NCI-H2196 (cell line): Measurements from ENCODE around the gene MRPL58.

Source experiments
- DNase-seq: peaks from one replicate; lab custom pipeline; 2025; ENCODE audit not compliant: unreplicated experiment; lab: John Stamatoyannopoulos, UW

MRPL58 gene

DNA sequence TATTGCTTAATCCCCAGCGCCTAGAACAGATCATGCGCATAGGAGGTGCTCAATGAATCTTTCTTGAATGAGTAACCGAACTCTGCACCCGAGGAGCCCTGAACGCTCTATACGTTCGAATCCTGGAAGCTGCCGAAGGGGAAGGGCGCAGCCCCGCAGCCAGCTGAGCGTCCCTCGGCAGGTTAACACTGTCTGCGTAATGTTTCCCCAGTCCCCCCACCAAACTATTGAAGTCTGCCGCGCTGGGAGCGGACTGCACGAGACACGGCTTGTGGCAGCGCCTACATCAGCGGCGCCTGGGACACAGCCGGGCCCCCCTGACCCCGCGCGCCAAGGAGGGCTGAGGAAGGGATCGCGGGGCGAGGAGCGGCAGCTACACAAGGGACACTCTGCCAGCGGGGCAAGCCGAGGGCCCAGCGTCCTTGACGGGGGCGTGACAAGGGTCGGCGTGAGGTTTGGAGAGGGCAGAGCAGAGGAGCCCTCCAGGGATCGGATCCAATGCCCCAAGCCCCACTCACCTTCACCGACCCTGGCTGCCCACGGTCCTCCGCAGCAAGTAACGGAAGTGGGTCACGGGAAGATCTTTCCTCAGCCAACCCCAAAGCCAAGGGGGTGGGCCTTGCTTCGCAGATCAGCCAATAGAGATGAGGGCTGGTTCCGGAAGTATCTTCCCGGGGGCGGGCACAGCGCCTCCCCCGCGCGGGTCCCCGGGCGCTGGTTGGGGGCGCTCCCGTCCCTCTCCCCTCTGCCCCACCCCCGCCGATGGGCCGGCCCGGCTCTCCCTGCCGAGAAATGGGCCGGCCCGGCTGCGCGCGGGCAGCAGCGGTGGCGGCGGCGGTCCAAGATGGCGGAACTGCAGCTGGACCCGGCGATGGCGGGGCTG is 34.2 kb downstream of the MRPL58 start, which contains the start of the genes ATP5PD and KCTD2:
ATP5PD (minus strand) TSS at position 563 of the 883 bp plus-strand sequence. CDS start 4,319 bp downstream, outside the sequence.
KCTD2 (plus strand) TSS at position 819 of the 883 bp plus-strand sequence; CDS start at position 845, 26 bp downstream.
- peak; percentile 95 for DNase-seq

DNA sequence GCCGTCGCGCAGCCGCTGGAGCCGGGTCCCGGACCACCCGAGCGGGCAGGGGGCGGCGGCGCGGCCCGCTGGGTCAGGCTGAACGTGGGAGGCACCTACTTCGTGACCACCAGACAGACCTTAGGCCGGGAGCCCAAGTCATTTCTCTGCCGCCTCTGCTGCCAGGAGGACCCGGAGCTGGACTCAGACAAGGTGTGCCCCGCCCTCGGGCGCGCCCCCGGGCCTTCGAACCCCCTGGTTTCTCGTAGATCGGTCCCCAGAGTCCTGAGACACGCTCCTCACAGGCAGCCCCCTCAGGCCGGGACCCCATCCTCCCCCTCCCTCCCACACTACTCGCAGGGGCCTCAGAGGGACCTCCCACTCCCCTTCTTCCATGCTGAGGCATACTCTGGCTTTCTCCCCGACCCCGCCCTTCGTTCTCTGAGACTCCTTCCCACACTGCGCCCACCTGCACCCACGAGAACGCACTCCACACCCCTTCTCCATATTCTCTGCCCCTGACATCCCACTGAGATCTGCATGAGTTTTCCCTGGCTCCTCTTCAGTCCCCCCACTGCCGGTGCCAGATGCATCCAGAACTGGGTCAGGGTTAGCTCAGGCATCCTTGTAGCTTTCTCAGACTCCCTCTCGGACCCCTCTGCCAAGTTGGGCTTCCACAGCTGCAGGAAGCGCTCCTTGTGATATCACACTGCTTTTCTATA is 35.1 kb downstream of the MRPL58 start:
- DNase-seq = no peak

GRCh38 chr17:75048249-75048878 is 35.9 kb downstream of the MRPL58 start:
- DNase-seq = no peak

GRCh38 chr17:75049057-75049456 is 36.6 kb downstream of the MRPL58 start:
- DNase-seq = no peak

GRCh38 chr17:75049706-75050105 is 37.2 kb downstream of the MRPL58 start:
- DNase-seq = no peak

GRCh38 chr17:75051941-75052340 is 39.5 kb downstream of the MRPL58 start:
- no peak for DNase-seq

DNA sequence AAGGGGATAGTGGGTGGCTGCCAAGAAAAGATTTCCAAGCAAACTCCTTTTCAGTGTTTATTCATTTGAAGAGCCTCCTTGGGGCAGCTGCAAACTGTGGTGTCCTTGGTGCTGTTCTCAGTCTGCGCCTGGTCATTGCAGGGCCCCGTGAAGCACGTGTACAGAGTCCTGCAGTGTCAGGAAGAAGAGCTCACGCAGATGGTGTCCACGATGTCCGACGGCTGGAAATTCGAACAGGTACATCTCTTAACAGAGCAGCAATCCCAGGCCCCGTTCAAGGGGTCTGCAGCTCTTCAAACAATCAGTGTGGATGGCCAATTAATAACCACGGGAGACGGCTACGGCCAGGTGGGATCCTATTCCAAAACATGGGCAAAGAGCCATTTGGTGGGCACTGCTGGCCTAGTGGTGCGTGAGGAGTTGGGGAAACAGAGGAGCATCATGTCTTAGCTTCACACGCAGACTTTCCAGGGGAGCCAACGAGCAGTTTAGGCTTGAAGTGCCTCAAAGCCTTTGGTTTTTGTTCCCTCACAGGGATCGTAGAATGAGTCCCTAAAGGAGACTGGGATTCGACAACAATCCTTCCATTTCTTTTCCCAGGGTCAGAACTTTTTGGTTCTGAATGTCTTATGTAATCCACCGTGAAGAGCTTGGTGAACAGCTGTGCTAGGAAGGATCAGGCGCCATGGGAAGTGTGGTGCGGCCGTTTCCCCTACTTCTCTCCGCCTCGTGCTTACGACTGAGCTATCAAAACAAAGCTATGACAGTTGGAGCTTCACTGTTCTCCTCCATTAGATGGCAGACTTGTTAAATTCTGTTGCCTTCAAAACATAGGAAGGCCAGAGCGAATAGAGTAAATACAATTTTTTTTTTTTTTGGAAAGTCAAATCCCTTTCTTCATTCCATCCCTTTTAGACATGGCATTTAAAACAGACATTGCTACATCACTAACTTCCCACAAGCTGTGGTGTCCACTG is 47.2 kb downstream of the MRPL58 start:
- DNase-seq = peak; percentile 32

DNA sequence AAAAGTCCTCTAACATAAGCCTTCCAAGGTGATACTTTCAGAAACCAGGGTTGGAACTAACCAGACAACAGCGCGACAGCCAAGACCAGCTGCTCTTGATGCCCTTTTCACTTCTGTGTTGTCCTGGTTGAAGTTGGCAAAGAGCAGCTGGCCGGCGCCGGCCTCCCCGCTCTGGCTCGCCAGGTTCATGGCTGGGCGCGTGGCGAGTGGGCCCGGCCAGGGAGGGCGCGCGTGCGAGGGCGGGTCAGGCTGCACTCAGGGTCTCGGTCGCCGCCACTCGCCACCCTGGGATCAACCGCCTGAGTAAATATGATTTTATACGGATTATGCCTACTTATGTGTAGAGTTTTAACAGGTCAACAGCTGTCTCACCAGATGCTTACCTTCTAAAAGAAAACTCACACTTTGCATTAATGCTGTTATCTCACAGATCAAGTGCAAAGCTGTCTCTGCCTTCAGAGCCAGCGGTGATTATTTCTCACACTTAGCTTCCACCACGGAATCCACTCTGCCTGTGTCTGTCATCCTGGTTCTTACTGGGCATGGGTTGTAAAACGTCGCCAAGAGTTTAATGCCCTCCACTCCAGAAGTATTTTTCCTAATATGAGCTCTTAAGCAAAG is 48.1 kb downstream of the MRPL58 start:
- DNase-seq = no peak

DNA sequence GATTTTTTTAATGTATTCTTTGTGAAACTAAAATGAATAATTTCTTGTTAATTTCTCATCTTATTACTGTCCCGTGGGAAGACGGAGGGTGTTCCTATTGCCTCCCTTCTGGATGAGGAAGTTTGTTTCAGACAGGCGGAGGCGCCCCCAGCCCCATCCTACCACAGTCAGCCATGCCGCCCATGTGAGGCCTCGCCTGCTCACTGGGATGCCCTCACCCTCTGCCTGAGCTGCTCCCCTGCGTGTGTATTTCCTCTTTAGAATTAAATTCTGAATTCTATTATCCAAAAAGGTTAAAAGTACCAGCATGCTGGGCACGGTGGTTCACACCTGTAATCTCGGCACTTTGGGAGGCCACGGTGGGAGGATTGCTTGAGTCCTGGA is 48.6 kb downstream of the MRPL58 start:
- no peak for DNase-seq

DNA sequence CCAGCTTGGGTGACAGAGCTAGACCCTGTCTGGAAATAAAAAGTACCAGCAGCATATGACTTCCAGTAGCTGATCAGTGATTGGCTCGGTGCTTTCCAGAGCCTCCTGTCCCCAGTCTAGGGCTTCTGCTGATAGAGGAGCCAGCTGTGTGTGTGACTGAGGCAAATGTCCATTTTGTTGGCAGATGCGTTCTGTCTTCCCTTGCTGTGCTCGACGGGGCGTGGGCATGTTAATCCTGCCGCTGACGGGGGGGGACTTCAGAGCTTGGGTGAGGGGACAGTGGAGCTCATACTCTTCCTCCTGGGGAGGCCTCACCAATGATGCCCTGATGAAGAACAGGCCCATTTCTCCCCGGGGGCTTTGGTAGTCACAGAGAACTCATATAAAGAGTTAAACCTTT is 49.1 kb downstream of the MRPL58 start:
- no peak for DNase-seq

GRCh38 chr17:75063201-75063600 is 50.7 kb downstream of the MRPL58 start:
- DNase-seq = no peak

GRCh38 chr17:75063626-75064025 is 51.2 kb downstream of the MRPL58 start:
- DNase-seq = no peak

DNA sequence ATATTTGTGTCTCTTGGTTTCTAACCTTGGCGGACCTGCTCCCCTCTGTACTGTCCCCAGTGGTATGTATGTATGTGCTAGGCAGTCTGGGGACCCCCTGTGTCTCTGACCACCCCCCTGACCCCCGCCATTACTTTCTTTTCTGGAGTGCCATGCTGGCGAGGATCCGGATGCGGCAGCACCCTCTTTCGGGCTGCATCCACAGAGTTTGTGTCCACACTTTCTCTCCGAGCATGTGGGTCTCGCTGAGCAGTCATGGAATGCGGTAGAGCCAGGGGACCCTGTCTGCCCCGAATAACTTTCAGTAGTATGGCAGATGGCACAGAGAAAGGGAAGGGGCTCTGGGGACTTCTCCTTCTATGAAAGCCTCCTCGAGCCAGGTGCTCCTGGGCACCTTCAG is 51.6 kb downstream of the MRPL58 start:
- DNase-seq = no peak

GRCh38 chr17:75064460-75064859 is 52.0 kb downstream of the MRPL58 start:
- DNase-seq = no peak

DNA sequence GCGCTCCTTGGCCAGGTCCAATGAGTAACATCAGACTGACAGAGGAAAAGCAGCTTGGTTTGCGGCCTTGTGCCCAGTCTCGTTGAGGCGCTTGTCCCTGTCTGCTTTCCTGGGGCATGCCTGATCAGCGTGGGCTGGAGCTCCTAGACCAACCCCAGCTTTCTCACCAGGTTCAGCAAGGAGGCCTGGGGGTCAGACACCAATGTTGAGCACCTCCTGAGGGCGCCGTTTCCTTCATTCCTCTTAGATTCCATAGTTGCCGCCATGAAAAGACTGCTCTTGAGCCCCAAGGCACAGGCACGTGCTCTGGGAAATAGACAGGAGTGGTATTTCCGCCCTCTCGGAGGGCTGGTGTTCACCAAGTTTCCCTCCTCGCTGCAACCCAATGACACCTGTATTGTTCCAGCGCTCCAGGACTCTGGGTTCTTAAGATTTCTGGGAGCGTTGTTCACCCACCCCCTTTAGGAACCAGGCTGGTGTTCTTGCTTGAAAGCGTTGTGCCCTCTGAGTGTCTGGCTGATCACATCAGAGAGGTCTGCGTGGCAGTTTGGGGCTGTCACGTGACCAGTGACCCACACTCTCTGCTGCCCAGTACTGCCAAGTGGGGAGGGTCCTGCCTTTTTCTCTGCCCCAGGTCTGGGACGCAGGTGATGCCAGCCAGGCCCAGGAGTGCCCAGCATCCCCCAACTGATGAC is 52.5 kb downstream of the MRPL58 start:
- DNase-seq = no peak

DNA sequence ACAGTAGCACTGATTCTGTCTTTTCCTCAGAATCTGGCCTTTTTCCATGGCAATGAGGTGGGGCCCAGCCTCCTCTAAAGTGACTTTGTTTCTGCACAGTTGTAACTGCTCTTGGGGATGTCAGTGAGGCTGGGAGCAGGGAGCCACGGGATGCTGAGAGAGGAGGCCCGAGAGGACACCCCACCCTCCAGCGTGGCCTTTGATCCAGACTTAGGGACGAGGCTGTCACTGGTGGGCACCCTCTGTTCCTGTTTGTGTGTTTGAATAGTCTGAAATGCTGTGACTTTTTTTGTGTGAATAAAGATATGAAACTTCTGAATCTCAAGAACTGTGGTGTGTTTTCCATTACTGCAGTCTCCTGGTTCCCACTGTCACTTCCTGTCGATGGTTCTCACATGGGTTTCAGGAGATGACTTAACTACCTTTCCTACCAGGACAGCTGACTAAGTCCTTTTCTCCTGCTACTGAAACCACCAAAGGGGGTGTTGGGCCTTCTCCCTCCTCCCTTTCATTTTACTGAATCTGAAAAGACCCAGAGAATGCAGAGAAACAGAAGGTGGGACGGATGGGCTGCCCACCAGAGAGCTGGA is 53.2 kb downstream of the MRPL58 start:
- DNase-seq = no peak

DNA sequence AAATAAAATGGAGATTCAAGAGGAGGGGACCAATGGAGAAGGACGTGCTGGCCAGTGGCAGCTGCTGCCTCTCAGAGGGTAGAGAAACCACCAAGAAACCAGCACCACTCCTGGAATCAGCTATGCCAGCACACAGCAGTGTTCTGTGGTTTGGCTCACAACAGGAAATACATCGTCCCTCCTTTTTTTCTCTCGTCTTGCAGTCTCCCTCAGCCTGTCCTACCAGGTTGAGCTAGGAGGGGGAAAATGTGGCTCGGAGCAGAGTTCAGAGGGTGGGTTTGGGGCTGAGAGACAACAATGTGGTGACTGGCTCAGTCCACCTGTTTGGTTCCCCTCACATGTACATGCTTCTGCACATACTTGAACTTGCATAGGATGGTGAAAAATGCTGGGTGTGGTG is 55.4 kb downstream of the MRPL58 start:
- DNase-seq = no peak

GRCh38 chr17:75068750-75069149 is 56.3 kb downstream of the MRPL58 start:
- no peak for DNase-seq

- DNase-seq = peak; percentile 41
These were observed 57.3 kb downstream of the MRPL58 start for GRCh38 chr17:75069783-75070182.
